AG09309 (cell line): ENCODE measurements around the gene SDR42E2.
"Not testable (repeated sequence)": the region's sequence is repeated elsewhere in the genome, so short reads cannot be mapped to it uniquely, and the experiment has no call there.

Experiments
- DNase-seq: peaks from one replicate; pipeline ENCODE4 v3.0.0-alpha.2; 2010; ENCODE audit warnings: low read depth
- H3K4me3 ChIP-seq: 2 replicates; pipeline ENCODE4 v1.5.1; 2011; ENCODE audit warnings: mild to moderate bottlenecking, low read depth, low read length, moderate library complexity; ENCODE audit not compliant: control insufficient read depth
- TF ChIP-seq, protein P1 (sequence below): IDR thresholded peaks from 2 replicates; pipeline ENCODE4 v1.5.1; 2011; ENCODE audit warnings: mild to moderate bottlenecking, low read depth, low read length, inconsistent platforms; ENCODE audit not compliant: insufficient read depth, control insufficient read depth; ENCODE audit errors: missing control alignments

The SDR42E2 gene

DNA sequence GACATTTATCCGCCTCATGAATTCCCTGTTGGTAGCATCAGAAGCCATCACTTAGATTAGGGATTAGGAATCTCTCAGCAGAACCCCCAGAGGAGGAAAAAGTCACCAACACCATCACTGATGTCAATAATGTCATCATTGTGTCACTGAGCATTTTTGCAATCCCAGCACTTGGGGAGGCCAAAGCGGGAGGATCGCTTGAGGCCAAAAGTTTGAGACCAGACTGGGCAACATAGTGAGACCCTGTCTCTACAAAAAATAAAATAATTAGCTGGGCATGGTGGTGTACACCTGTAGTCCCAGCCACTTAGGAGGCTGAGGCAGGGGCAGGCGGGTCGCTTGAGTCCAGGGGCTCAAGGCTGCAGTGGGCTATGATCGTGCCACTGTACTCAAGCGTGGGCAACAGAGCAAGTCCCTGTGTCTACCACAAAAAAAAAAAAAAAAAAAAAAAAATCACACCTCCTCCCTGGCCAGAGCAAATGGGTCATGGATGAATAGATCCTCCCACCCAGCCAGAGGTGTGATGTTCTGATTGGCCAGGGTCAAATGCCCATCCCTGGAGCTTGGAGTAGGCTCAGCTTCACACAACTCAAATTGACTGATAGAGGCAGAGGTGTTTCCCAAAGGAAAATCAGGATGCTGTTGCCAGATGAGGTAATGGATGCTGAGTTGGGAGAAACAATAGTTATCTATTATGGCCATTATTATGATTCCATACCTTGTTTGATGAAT is 38.4 kb upstream of the SDR42E2 start:
- TF ChIP-seq, protein P1, sequence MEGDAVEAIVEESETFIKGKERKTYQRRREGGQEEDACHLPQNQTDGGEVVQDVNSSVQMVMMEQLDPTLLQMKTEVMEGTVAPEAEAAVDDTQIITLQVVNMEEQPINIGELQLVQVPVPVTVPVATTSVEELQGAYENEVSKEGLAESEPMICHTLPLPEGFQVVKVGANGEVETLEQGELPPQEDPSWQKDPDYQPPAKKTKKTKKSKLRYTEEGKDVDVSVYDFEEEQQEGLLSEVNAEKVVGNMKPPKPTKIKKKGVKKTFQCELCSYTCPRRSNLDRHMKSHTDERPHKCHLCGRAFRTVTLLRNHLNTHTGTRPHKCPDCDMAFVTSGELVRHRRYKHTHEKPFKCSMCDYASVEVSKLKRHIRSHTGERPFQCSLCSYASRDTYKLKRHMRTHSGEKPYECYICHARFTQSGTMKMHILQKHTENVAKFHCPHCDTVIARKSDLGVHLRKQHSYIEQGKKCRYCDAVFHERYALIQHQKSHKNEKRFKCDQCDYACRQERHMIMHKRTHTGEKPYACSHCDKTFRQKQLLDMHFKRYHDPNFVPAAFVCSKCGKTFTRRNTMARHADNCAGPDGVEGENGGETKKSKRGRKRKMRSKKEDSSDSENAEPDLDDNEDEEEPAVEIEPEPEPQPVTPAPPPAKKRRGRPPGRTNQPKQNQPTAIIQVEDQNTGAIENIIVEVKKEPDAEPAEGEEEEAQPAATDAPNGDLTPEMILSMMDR, result no peak
- DNase-seq, result no peak
- H3K4me3 ChIP-seq, result no peak overlapping the region

DNA sequence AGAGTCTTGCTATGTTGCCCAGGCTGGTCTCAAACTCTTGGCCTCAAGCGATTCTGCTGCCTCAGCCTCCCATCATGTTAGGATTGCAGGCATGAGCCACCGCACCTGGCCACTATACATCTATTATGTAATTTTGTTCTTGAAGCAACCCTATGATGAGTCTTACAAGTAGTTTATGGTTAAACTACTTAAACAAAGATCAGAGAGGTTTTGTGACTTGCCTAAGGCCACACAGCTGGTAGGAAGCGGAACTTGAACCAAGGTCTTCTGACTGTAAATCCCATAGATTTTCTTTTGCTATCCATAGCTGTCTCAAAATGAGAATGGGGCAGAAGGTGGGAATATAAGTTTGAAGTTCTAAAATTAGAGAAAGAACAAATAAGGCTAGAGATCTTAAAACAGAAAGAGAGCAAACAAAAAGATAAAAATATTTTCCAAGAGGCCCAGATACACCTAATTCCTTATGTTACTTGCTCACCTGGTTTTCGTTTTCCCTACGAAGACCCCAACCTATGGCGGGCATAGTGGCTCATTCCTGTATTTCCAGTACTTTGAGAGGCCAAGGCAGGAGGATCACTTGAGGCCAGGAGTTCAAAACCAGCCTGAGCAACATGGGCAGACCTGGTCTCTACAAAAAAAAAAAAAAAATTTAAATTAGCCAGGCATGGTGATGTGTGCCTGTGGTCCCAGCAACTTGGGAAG is 37.6 kb upstream of the SDR42E2 start:
- no peak overlapping the region for H3K4me3 ChIP-seq
- no peak for DNase-seq
- TF ChIP-seq, protein P1, result no peak

DNA sequence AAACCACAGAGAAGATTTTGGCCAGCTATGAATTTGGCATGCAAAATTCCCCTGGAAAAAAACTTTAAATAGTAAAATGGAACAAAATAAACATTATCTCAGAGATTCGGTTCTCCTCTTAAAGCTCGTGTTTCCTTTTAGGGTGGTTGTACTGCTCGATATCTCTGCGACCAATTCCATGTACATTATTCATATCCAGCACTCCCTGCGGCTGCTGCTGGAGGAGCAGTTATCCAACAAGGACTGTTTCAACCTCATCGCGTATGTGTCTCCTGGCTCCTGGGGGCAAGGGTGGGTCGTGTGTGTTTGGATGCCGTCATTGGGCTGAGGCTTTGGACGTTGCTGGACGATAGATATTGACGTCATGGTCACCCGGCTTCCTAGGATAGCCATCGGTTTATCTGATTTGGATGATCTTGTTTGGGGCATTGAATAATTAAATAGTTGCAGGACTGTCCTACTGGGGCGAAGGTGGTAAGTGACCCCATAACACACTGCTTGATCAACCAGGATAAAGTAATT is 36.2 kb upstream of the SDR42E2 start:
- TF ChIP-seq, protein P1, result no peak
- no peak overlapping the region for H3K4me3 ChIP-seq
- DNase-seq, result no peak

DNA sequence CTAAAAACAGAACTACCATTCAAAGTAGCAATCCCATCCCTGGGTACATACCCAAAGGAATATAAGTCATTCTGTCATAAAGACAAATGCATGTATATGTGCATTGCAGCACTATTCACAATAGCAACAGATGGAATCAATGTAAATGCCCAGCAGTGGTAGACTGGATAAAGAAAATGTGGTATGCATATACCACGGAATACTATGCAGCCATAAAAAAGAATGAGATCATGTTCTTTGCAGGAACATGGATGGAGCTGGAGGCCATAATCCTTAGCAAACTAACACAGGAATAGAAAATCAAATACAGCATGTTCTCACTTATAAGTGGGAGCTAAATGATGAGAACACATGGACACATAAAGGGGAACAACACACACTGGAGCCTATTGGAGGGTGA is 33.8 kb upstream of the SDR42E2 start:
- DNase-seq, H3K4me3 ChIP-seq: not testable (repeated sequence)

DNA sequence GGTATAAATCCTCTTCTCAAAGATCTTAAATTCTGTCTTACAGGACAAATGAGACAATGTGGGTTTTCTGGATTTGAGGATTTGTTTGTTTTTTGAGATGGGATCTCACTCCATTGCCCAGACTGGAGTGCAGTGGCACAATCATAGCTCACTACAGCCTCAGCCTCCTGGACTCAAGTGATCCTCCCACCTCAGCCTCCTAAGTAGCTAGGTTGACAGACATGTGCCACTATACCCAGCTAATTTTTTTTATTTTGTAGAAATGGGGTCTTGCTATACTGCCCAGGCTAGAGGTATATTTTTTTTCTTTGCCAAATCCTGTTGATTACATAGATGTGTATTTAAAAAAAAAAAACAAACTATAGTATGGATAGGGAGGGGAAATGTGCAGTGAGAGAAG is 31.8 kb upstream of the SDR42E2 start:
- TF ChIP-seq, protein P1, result no peak
- DNase-seq, result no peak
- no peak overlapping the region for H3K4me3 ChIP-seq

DNA sequence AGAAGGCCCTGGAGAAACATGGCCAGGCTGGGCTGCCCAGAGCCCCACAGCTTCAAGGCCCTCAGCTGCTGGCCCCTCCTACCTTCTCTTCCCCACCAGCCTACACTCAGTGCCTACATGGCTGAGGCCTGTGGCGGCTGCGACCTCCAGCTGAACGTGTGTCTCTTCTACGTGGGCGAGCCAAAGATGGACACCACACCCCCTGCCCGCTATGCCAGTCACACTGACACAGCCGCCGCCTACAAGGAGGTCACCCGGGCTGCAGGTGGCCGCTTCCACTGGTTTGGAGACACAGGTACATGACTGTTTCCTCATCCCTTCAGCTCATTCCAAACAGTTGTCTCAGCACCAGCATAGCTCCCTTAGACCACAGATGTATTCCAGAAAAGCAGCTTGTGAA is 29.5 kb upstream of the SDR42E2 start:
- TF ChIP-seq, protein P1, result no peak
- DNase-seq, result no peak

DNA sequence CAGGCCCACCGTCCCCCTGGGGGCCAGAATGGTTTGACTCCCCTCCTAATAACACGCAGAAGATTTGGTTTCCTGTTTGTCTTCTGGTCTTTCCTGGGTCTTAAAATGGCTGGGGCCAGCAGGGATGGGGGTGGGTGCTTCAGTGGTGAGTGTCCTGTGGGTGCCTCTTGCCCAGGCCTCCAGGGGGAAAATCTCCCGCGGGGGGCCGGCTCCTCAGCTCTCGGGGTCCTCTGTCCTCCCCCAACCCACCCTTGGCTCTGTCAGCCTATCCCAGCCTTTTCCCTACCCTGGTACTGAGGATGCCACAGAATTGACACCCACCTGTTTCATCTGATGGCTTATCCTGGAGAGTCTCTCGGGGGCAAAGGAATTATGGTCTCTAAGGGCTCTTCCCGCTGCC is 23.8 kb upstream of the SDR42E2 start:
- TF ChIP-seq, protein P1, result no peak
- no peak overlapping the region for H3K4me3 ChIP-seq
- DNase-seq, result no peak

More for the DNA sequence above, 29.5 kb upstream of the SDR42E2 start:
- no peak overlapping the region for H3K4me3 ChIP-seq
